HG02938 (cell line): Measurements from ENCODE around the gene HFE.

Source experiments
- ATAC-seq: cut with Tn5 transposase; IDR thresholded peaks from one replicate; pipeline ENCODE4 v1.9.1; 2021; ENCODE audit warnings: mild to moderate bottlenecking, moderate library complexity; ENCODE audit not compliant: unreplicated experiment

Gene HFE

GRCh38 chr6:26130581-26131249 lies 43.5 kb downstream of the HFE start:
- no peak for ATAC-seq

GRCh38 chr6:26131618-26132017 lies 44.4 kb downstream of the HFE start:
- no peak for ATAC-seq

GRCh38 chr6:26133730-26134129 lies 46.5 kb downstream of the HFE start:
- no peak for ATAC-seq

GRCh38 chr6:26136321-26136720 lies 49.1 kb downstream of the HFE start:
- ATAC-seq = no peak

GRCh38 chr6:26140254-26140966 lies 53.2 kb downstream of the HFE start:
- ATAC-seq = no peak

GRCh38 chr6:26140967-26141294 lies 53.7 kb downstream of the HFE start:
- ATAC-seq = no peak

GRCh38 chr6:26141378-26141904 lies 54.2 kb downstream of the HFE start:
- no peak for ATAC-seq

GRCh38 chr6:26142026-26142425 lies 54.8 kb downstream of the HFE start:
- ATAC-seq = no peak
